Fibroblast of mammary gland (primary cell): ENCODE measurements around the gene RPTOR.

Experiments
- DNase-seq: peaks from one replicate; pipeline ENCODE4 v3.0.0-alpha.2; 2010; ENCODE audit warnings: low read depth
- H3K4me3 ChIP-seq: 2 replicates; pipeline ENCODE4 v1.5.1; 2011; ENCODE audit warnings: low read depth, mild to moderate bottlenecking, low read length, moderate library complexity; ENCODE audit not compliant: control insufficient read depth
- TF ChIP-seq, protein P1 (sequence below): conservative IDR thresholded peaks from 2 replicates; pipeline ENCODE4 v1.5.1; 2011; ENCODE audit warnings: low read depth, low read length, inconsistent platforms; ENCODE audit not compliant: control insufficient read depth, insufficient read depth

Gene RPTOR

DNA sequence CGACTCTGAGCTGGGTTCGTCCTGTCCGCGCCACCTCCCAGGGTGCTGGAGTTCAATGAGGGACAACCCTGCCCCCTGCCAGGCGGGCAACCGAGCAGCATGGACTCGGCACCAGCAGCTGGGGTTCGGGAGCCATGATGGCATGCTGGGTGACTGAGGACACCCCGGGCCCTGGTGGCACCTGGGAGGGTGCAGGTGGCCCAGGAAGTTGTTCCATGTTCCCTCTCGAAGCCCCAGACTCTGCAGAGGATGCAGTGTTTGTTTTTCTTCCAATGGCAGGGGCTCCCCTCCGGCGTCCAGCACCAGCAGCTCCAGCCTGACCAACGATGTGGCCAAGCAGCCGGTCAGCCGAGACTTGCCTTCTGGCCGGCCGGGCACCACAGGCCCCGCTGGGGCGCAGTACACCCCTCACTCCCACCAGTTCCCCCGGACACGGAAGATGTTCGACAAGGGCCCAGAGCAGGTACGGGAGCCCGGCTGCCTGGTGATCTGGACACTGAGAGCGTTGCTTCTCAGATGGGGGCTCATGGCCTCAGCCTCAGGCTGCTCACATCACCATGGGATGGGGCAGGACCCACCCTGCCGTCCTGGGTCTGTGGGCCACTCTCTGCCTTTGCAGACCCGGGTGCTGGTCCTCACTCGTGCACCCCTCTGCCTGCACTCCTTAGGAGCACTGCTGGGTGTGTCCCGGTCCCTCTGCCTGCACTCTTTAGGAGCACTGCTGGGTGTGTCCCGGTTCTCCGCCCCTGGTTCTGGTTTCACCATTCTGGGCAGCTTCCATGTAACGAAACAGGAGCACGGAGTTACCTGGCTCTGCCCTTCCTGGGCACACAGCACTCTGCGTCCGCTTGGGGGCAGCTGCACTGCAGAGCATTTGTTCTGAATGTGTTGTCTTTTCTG, 378.8 kb downstream of the RPTOR start:
- no peak overlapping the region for H3K4me3 ChIP-seq
- TF ChIP-seq, protein P1, sequence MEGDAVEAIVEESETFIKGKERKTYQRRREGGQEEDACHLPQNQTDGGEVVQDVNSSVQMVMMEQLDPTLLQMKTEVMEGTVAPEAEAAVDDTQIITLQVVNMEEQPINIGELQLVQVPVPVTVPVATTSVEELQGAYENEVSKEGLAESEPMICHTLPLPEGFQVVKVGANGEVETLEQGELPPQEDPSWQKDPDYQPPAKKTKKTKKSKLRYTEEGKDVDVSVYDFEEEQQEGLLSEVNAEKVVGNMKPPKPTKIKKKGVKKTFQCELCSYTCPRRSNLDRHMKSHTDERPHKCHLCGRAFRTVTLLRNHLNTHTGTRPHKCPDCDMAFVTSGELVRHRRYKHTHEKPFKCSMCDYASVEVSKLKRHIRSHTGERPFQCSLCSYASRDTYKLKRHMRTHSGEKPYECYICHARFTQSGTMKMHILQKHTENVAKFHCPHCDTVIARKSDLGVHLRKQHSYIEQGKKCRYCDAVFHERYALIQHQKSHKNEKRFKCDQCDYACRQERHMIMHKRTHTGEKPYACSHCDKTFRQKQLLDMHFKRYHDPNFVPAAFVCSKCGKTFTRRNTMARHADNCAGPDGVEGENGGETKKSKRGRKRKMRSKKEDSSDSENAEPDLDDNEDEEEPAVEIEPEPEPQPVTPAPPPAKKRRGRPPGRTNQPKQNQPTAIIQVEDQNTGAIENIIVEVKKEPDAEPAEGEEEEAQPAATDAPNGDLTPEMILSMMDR = no peak
- no peak for DNase-seq

DNA sequence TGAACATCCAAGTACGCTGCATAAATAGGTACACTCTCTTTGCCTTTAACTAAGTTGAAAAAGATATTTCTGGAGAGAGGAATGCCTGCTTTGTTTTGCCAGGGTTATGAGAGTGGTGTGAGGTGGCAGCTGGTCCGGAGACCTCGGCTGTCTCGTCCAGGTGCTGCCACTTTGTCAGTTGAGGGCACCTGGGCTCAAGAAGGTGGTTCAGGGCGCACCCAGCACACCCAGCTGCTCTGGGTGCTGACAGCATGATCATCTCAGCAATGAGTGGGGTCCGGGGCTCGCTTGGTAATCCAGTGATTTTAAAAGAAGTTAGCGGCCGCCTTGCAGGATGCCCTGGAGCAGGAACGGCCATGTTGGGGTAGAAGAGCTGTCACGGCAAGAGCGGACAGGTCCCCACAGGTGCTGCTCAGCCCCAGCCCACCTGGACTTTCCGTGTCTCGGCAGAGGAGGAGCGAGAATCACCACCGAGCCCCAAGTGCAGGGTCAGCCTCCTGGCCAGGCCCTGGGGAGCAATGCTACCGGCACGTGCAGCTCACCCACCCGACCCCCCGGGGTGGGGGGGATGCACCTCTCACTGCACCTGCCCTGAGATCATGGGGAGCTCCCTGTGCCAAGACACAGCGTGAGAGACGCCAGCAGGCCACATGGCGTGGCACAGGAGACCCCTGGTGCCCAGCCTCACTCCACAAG, 379.6 kb downstream of the RPTOR start:
- TF ChIP-seq, protein P1 = no peak
- no peak for DNase-seq
- no peak overlapping the region for H3K4me3 ChIP-seq

DNA sequence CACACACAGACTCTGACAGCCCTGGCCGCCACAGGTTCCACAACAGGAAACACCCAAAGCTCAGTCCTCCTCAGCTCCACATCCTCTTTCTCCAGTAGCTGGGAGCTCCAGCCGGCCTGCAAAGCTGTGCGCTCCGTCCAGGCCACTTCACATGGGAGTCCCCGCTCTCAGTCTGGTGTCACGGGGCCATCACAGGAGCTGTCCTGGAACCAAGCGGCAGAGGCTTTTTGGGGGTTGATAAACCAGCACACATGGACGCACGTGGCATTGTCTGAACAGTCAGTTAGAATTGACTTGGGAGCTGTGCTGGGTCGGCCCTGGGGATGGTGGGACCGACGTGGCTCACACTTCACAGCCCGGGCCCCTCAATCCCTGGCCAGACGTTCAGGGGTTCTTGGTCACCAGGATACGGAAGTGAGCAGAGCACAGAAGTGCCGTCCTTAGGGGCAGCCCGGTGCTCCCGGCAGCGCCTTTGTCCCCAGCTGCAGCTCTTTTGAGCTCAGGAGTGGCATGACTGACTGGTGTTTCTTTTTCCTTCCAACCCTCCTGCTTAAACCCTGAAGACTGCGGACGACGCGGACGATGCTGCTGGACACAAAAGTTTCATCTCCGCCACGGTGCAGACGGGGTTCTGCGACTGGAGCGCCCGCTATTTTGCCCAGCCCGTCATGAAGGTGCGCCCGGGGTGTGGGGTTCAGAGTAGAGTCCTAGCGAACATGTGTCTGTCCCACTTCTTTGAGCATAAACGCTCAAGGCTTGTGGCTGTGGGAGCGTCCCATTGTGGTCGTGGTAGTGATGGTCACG, 380.4 kb downstream of the RPTOR start:
- no peak for DNase-seq
- TF ChIP-seq, protein P1 = no peak
- no peak overlapping the region for H3K4me3 ChIP-seq

DNA sequence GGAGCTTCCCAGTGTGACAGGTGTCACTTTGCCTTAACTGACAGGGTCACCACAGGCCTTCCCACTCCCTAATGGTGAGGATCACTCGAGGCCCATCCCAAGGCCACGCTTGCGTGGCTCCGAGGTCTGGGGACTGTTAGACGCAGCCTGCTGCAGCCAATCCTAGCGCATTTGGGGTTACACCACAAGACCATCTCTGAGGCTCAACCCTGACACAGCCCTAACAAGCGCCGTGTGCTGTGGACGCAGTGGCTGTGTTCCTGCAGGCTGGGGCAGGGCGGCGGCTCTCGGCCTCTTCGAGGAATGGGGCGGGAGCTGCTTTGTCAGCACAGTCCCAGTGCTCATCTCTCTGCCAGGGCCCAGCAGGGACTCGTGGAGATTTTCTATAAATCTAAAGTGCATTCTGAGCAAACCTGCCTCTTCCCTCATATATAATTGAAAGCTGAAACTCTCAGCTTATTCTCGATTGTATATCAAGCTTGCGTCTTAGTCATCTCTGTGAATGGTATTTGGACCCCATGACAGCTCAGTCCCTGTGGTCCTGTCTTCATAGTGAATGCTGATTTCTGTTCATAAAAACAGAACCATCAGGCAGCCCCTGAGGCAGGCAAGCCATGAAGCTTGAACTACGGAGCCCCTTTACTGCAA, 381.2 kb downstream of the RPTOR start:
- H3K4me3 ChIP-seq = no peak overlapping the region
- TF ChIP-seq, protein P1 = no peak
- no peak for DNase-seq

DNA sequence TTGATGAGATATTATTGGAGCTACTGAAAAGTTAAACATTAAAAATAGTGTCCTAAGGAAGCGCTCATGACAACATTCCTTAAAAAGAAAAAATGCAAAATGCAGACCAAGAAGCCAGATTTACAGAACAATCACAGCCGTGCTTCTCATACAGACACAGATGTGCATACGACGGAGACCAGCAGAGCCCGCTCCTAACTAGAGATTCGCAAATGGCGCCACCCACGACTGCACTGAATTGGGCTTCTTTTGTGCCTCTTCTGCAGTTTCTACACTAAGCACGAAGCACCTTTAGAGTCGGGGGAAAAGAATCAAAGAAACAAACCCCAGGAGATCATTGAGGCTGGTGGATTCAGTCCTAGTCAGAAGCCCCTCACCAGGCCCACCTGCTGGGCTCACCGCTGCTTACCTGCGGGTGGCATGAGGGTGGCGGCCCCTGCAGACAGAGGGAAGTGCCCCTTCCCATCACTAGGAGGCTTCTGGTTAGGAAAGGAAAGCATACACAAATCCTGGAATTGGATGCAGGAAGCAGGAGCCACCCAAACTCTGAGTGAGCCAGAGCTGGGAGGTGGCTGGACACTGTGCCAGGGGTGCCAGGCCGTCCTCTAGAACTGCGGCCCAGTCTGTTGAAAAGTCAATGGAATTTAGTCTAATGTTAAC, 382.1 kb downstream of the RPTOR start:
- DNase-seq = no peak
- no peak overlapping the region for H3K4me3 ChIP-seq
- TF ChIP-seq, protein P1 = no peak
